K562 (cell line): ENCODE results near the gene TRIM44.

Source experiments
- FOXP4 ChIP-seq: sonication (generic); formaldehyde crosslinking; IDR thresholded peaks from 2 replicates; pipeline ENCODE4 v1.8.0; 2022; ENCODE audit warnings: mild to moderate bottlenecking, missing genetic modification reagents, borderline replicate concordance
- HCFC1 ChIP-seq: IDR thresholded peaks from 2 replicates; pipeline ENCODE4 v1.6.1; 2012; ENCODE audit warnings: low read depth, low read length, improper control_type of control experiment
- HDAC2 ChIP-seq: fragments of 450-650 bp; IDR thresholded peaks from 2 replicates; pipeline ENCODE4 v1.6.1; 2016; ENCODE audit warnings: mild to moderate bottlenecking
- HDGF ChIP-seq: fragments of 450-650 bp; IDR thresholded peaks from 2 replicates; pipeline ENCODE4 v1.6.1; 2016
- KDM1A ChIP-seq, 2 experiments: fragments of 450-650 bp; IDR thresholded peaks; 2 replicates each; pipeline ENCODE4 v1.6.1; 2016; ENCODE audit warnings: mild to moderate bottlenecking in 2 of 2
- POLR2A ChIP-seq: fragments of 450-650 bp; conservative IDR thresholded peaks from 2 replicates; pipeline ENCODE4 v1.6.1; 2016
- TCF15 ChIP-seq: fragments of 250-450 bp; sonication (Bioruptor Pico); IDR thresholded peaks from 2 replicates; pipeline ENCODE4 v1.8.0; 2022; ENCODE audit warnings: moderate library complexity, mild to moderate bottlenecking, inconsistent platforms
- TFE3 ChIP-seq: fragments of 450-650 bp; formaldehyde crosslinking; IDR thresholded peaks from 2 replicates; pipeline ENCODE4 v1.4.0; 2020; ENCODE audit warnings: mild to moderate bottlenecking, mixed read lengths
- ZFX ChIP-seq: sonication (generic); formaldehyde crosslinking; IDR thresholded peaks from 2 replicates; pipeline ENCODE4 v1.8.0; 2022; ENCODE audit warnings: mild to moderate bottlenecking, missing genetic modification reagents, moderate library complexity
- ZNF253 ChIP-seq: fragments of 250-450 bp; sonication (Bioruptor Pico); conservative IDR thresholded peaks from 2 replicates; pipeline ENCODE4 v1.6.1; 2021; ENCODE audit warnings: mild to moderate bottlenecking

- TF ChIP-seq KDM1A (IDR thresholded peaks at IDR 0.05) (no peak), ZNF253 (CRISPR knock-in tag) (no peak), TFE3 (CRISPR knock-in tag) (no peak), HDAC2 (no peak), TCF15 (no peak), FOXP4 (no peak), HCFC1 (no peak), HDGF (no peak), POLR2A (no peak), ZFX (no peak)
These were observed 193.1 kb downstream of the TRIM44 start for GRCh38 chr11:35855671-35856070.
